Colonic mucosa (tissue), 4 donors: ENCODE results near the gene CNRIP1. TPM values are rescaled to one million over a fixed set of nuclear protein-coding genes. Genes with fewer than 3 reads are reported as not detected.
A peak's percentile ranks its signal among the peaks of the same experiment; 100 is the strongest.

ENCODE experiments used
- DNase-seq: peaks from one replicate; pipeline ENCODE4 v3.0.0-alpha.2; 2020
- H3K27ac ChIP-seq: fragments of 200-600 bp; one replicate; pipeline ENCODE4 v1.8.0; 2021
- H3K27me3 ChIP-seq: fragments of 200-600 bp; one replicate; pipeline ENCODE4 v1.8.0; 2021
- H3K36me3 ChIP-seq: fragments of 200-600 bp; one replicate; pipeline ENCODE4 v1.8.0; 2021
- H3K4me1 ChIP-seq: fragments of 200-600 bp; one replicate; pipeline ENCODE4 v1.8.0; 2021; ENCODE audit warnings: mild to moderate bottlenecking
- H3K4me3 ChIP-seq: fragments of 200-600 bp; one replicate; pipeline ENCODE4 v1.8.0; 2021
- H3K9ac ChIP-seq, 2 donors: one replicate each; pipeline ENCODE4 v1.7.0; 2013; ENCODE audit warnings: control low read depth in 2 of 2, low read depth in 2 of 2, low read length in 2 of 2
- H3K9me3 ChIP-seq: fragments of 200-600 bp; one replicate; pipeline ENCODE4 v1.8.0; 2021
- intact Hi-C: fragments of 100-400 bp; cut with DNase I; formaldehyde crosslinking; loops from one replicate; pipeline ENCODE4 v1.14.1; 2022
- total RNA-seq, 2 donors: library from RNA; stranded (reverse); fragmentation: NEBNext Ultra II Directional in 1 of 2; extraction: Animal tissue kit (Norgen Biotek cat#: 25700) in 1 of 2; gene quantifications; one replicate each; pipeline ENCODE4 v1.2.1, GENCODE V29; 2021
- TF ChIP-seq, protein P1 (sequence below): fragments of 200-600 bp; IDR thresholded peaks from one replicate; pipeline ENCODE4 v1.8.0; 2022; ENCODE audit warnings: antibody characterized with exemption, mild to moderate bottlenecking
- donor health status: healthy.
- donor health status: DM: no; HTN: no; CAD: no.
- donor health status: DM: no; HTN: no; CAD: no.

CNRIP1 gene
- total RNA-seq, 2 donors from 2014 or later, result 2.5 to 6.4 TPM

DNA sequence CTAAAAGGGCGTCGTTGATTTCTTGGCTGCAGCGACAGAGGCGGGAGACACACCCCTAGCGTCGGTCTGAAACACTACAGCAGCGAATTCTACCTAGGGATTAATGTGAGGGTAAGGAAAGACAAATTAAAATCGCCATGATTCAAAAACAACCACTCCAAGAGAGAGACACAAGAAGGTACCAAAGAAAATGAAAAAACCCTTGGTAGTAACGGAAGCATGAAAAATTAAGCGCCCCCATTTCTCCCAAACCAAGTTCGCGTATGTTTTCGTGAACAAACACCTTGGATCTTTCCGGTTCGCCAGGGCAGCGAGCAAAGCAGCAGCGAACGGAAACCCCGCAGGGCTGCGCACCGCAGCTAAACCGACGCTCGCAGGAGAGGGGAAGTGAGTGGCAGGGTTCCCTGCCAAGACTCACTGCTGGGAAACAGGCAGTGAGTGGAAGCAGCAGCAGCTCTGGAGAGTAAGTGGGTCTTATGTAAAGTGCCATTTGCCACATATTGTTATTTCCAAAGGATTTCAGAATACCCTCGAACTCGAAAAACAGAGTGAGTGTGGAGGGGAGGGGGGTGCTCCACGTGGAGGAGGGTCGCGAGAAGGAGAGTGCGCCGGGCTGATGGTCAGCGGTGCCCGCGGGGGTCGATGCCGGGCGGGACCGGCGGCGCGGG lies 68.4 kb downstream of the CNRIP1 start:
- intact Hi-C loops, result no loop called here
- peaks cover 16% of the 10 kb centered on the region for H3K4me1 ChIP-seq

DNA sequence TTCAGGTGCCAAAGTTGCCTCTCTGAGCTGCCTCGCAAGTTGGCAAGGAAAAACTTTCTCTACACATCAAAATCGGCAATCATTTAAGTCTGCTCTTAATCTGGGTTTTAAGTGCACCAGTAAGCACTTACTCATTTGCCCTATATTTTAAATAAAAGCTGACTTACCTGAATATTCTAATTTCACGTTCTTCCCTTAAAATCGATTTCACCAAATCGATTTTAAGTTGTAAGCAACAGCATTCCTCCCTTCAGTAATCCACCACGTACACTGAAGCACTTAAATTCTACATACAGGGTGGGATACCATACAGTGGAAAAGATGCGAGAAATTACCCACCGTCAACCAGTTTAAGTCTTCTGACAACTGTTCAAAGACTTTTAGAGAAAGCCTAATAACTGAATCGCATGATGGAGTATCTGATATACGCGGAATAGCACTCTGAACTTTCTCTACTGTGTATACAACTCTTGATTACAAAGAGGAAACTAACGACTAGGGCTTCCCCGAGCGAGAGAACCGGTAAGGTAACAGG lies 69.0 kb downstream of the CNRIP1 start:
- no peak for DNase-seq
- H3K27me3 ChIP-seq, result no peaks in the 10 kb centered on the region
- peak overlapping the region; percentile 61 for H3K4me3 ChIP-seq
- H3K9me3 ChIP-seq, result no peaks in the 10 kb centered on the region
- peak overlapping the region; percentile 99 for H3K27ac ChIP-seq
- no peaks in the 10 kb centered on the region for H3K36me3 ChIP-seq
- H3K9ac ChIP-seq, result peak overlapping the region in 1 of 2 donors; percentile 90
- H3K4me1 ChIP-seq, result peaks cover 16% of the 10 kb centered on the region
- TF ChIP-seq, protein P1, sequence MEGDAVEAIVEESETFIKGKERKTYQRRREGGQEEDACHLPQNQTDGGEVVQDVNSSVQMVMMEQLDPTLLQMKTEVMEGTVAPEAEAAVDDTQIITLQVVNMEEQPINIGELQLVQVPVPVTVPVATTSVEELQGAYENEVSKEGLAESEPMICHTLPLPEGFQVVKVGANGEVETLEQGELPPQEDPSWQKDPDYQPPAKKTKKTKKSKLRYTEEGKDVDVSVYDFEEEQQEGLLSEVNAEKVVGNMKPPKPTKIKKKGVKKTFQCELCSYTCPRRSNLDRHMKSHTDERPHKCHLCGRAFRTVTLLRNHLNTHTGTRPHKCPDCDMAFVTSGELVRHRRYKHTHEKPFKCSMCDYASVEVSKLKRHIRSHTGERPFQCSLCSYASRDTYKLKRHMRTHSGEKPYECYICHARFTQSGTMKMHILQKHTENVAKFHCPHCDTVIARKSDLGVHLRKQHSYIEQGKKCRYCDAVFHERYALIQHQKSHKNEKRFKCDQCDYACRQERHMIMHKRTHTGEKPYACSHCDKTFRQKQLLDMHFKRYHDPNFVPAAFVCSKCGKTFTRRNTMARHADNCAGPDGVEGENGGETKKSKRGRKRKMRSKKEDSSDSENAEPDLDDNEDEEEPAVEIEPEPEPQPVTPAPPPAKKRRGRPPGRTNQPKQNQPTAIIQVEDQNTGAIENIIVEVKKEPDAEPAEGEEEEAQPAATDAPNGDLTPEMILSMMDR, result no peak
- intact Hi-C loops, result no loop called here

More for the DNA sequence above, 68.4 kb downstream of the CNRIP1 start:
- Histone ChIP-seq H3K36me3 (no peaks in the 10 kb centered on the region), H3K4me3 (peak overlapping the region; percentile 61), H3K27ac (peak overlapping the region; percentile 99), H3K27me3 (no peaks in the 10 kb centered on the region), H3K9ac (peak overlapping the region; percentile 87 to 90), H3K9me3 (no peaks in the 10 kb centered on the region)
- DNase-seq, result peak; percentile 88
- TF ChIP-seq, protein P1, result peak; percentile 47

DNA sequence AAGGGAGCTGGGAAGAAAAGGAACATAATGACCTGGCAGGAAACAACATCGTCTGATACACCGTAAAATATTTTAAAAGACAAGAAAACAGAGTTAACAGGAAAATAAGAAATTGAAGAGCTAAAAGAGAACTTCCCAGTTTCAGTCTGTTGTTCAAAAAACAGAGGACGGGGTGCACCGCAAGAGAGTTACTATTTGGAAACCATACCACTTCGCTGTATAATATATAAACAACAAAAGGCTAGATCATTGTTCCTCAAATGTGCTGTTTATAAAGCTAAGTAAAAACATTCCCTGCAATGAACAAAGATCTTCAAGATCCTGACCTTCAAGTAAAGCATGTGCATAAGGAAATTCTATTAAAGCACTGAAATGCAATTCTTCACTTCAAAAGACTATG lies 69.6 kb downstream of the CNRIP1 start:
- no peak for DNase-seq
- H3K27me3 ChIP-seq, result no peaks in the 10 kb centered on the region
- TF ChIP-seq, protein P1, result no peak
- peak overlapping the region in 1 of 2 donors; percentile 90 for H3K9ac ChIP-seq
- H3K9me3 ChIP-seq, result no peaks in the 10 kb centered on the region
- H3K4me1 ChIP-seq, result peaks cover 16% of the 10 kb centered on the region
- H3K4me3 ChIP-seq, result peak overlapping the region; percentile 61
- H3K27ac ChIP-seq, result peak overlapping the region; percentile 99
- no peaks in the 10 kb centered on the region for H3K36me3 ChIP-seq
- intact Hi-C loops, result no loop called here

DNA sequence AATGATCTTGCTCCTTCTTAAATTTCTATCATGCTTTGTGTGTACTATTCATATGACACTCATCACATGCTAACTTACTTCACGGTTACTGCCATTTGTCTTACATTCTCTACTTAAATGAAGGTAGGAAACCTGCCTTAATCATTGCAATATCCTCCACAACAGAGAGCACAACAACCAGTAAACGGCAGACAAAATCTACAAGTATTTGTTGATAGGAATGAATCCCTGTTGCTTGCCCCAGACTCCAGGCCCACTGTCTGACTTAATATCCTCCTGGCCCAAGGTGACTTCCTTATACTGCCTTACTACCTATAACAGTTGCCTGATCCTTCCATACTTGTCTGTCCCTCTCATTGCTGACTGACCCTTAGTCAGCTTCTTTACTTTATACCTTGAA lies 70.9 kb downstream of the CNRIP1 start:
- Histone ChIP-seq H3K36me3 (no peaks in the 10 kb centered on the region), H3K9me3 (no peaks in the 10 kb centered on the region), H3K9ac (no peak overlapping the region), H3K27ac (no peak overlapping the region), H3K4me3 (no peak overlapping the region), H3K4me1 (peaks cover 16% of the 10 kb centered on the region), H3K27me3 (no peaks in the 10 kb centered on the region)
- TF ChIP-seq, protein P1, result no peak
- intact Hi-C loops, result loop anchor here (10.0 kb wide), 1 partner anchor 54 kb away; no protein-coding TSS in a partner anchor
- no peak for DNase-seq

DNA sequence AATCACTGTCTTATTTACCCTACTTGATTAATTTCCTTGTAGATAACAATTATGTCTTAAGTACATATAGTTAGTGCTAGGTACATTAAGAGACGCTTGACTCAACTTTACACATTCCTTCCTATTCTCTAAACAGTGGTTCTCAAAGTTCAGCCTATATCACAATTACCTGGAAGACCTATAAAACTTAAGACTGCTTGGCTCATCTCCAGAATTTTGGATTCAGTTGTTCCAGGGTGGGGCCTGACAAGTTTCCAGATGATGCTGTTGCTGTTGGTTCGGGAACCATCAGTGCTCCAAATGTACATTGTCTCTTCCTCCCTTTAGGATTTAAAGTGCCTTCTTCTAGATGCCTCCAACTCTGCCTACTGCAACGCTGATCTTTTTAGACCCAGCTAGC lies 71.4 kb downstream of the CNRIP1 start:
- no peaks in the 10 kb centered on the region for H3K27me3 ChIP-seq
- H3K27ac ChIP-seq, result no peak overlapping the region

More for the DNA sequence above, 71.4 kb downstream of the CNRIP1 start:
- Histone ChIP-seq H3K4me3 (no peak overlapping the region), H3K9me3 (no peaks in the 10 kb centered on the region), H3K4me1 (peaks cover 16% of the 10 kb centered on the region), H3K9ac (no peak overlapping the region), H3K36me3 (no peaks in the 10 kb centered on the region)
- intact Hi-C loops, result loop anchor here (10.0 kb wide), 1 partner anchor 54 kb away; no protein-coding TSS in a partner anchor
- peak; percentile 50 for DNase-seq
- TF ChIP-seq, protein P1, result no peak
